Fibroblast of upper back skin (primary cell): Measurements from ENCODE around the gene GAN.
A peak's percentile ranks its signal among the peaks of the same experiment; 100 is the strongest.

Experiments used
- DNase-seq: peaks from one replicate; pipeline ENCODE4 v3.0.0-alpha.2; 2013

Gene GAN

GRCh38 chr16:81358860-81359259 lies 44.1 kb downstream of the GAN start:
- no peak for DNase-seq

GRCh38 chr16:81360135-81360534 lies 45.4 kb downstream of the GAN start:
- no peak for DNase-seq

- DNase-seq, result no peak
Measured at GRCh38 chr16:81365731-81366130, 51.0 kb downstream of the GAN start.

GRCh38 chr16:81366316-81366932 lies 51.7 kb downstream of the GAN start:
- DNase-seq, result peak; percentile 42

- no peak for DNase-seq
Measured at GRCh38 chr16:81367821-81368220, 53.1 kb downstream of the GAN start.

- DNase-seq, result no peak
Measured at GRCh38 chr16:81369888-81370504, 55.2 kb downstream of the GAN start.

GRCh38 chr16:81371106-81371505 lies 56.3 kb downstream of the GAN start:
- DNase-seq, result peak; percentile 3

- DNase-seq, result no peak
Measured at GRCh38 chr16:81374550-81374949, 59.8 kb downstream of the GAN start.

- DNase-seq, result no peak
Measured at GRCh38 chr16:81376880-81377279, 62.1 kb downstream of the GAN start.

GRCh38 chr16:81378049-81378448 lies 63.3 kb downstream of the GAN start:
- DNase-seq, result no peak

GRCh38 chr16:81380932-81381331 lies 66.2 kb downstream of the GAN start:
- no peak for DNase-seq

- no peak for DNase-seq
Measured at GRCh38 chr16:81384006-81384405, 69.2 kb downstream of the GAN start.

GRCh38 chr16:81385031-81385756 lies 70.4 kb downstream of the GAN start:
- DNase-seq, result no peak

GRCh38 chr16:81388357-81388756 lies 73.6 kb downstream of the GAN start:
- DNase-seq, result no peak

GRCh38 chr16:81390840-81391239 lies 76.1 kb downstream of the GAN start:
- DNase-seq, result no peak

- no peak for DNase-seq
Measured at GRCh38 chr16:81392011-81392410, 77.2 kb downstream of the GAN start.

- DNase-seq, result no peak
Measured at GRCh38 chr16:81394416-81394815, 79.7 kb downstream of the GAN start.

- no peak for DNase-seq
Measured at GRCh38 chr16:81394966-81395655, 80.3 kb downstream of the GAN start.

GRCh38 chr16:81397058-81397878 lies 82.5 kb downstream of the GAN start:
- DNase-seq, result no peak

GRCh38 chr16:81397879-81398520 lies 83.2 kb downstream of the GAN start:
- no peak for DNase-seq

GRCh38 chr16:81399909-81400308 lies 85.1 kb downstream of the GAN start:
- DNase-seq, result no peak
